Adrenal gland (tissue), 12 donors: ENCODE measurements around the gene AARS1. TPM values are rescaled to one million over a fixed set of nuclear protein-coding genes. Genes with fewer than 3 reads are reported as not detected.
A peak's percentile ranks its signal among the peaks of the same experiment; 100 is the strongest.
"Not testable (repeated sequence)": the region's sequence is repeated elsewhere in the genome, so short reads cannot be mapped to it uniquely, and the experiment has no call there.

Experiments used
- DNase-seq, 7 donors: peaks; one replicate each; pipeline ENCODE4 v3.0.0-alpha.2; 2019 to 2020
- H3K27ac ChIP-seq, 5 donors: fragments of 200-600 bp; sonication (generic) in 4 of 5; 1 replicate in 3 of 5; 2 replicates in 2 of 5; pipeline versions ENCODE4 v1.5.1 to v1.8.0; 2016 to 2020; ENCODE audit warnings: mild to moderate bottlenecking in 1 of 5
- H3K27me3 ChIP-seq: fragments of 200-600 bp; 2 replicates; pipeline ENCODE4 v1.8.0; 2021
- H3K36me3 ChIP-seq, 2 donors: fragments of 200-600 bp; replicated peaks in 1 of 2; 1 replicate in 1 of 2; 2 replicates in 1 of 2; pipeline versions ENCODE4 v1.5.1 to v1.8.0; 2018 to 2022
- H3K4me1 ChIP-seq, 2 donors: fragments of 200-600 bp; replicated peaks in 1 of 2; 1 replicate in 1 of 2; 2 replicates in 1 of 2; pipeline versions ENCODE4 v1.5.1 to v1.8.0; 2018 to 2021
- H3K4me3 ChIP-seq, 4 donors: fragments of 200-600 bp; sonication (generic) in 3 of 4; one replicate each; pipeline ENCODE4 v1.5.1; 2016 to 2018
- H3K9me3 ChIP-seq, 3 donors: fragments of 200-600 bp; sonication (generic) in 1 of 3; replicated peaks in 1 of 3; 1 replicate in 2 of 3; 2 replicates in 1 of 3; pipeline versions ENCODE4 v1.5.1 to v1.8.0; 2016 to 2021
- POLR2A ChIP-seq, 2 donors: fragments of 450-650 bp; IDR thresholded peaks; one replicate each; pipeline ENCODE4 v1.6.1; 2017; ENCODE audit warnings: antibody characterized with exemption in 2 of 2, mild to moderate bottlenecking in 2 of 2, moderate library complexity in 1 of 2
- WGBS, 4 donors: extraction: QIAGEN DNeasy Blood & Tissue Kit in 2 of 4; methylation state at CpG; one replicate each; pipeline versions ENCODE4 v1.1.5 to v1.1.7; 2013 to 2017; 5-methylcytosine and 5-hydroxymethylcytosine counted together
- intact Hi-C, 2 donors: fragments of 100-400 bp; cut with DNase I; formaldehyde crosslinking; loops; one replicate each; pipeline versions ENCODE4 v1.14.1 to v1.15.0; 2022 to 2023
- polyA plus RNA-seq, 3 donors: library from polyadenylated mRNA; stranded (reverse); fragments of 200-250 nt in 2 of 3; fragments of 350-450 nt in 1 of 3; fragmentation: Illumina TruSeq in 1 of 3; extraction: RNeasy Lipid Tissue Mini Kit (QIAGEN cat#74804) in 1 of 3; gene quantifications; one replicate each; pipeline ENCODE4 v1.2.3, GENCODE V29; 2013 to 2014
- total RNA-seq, 9 donors: library from RNA; depleted of rRNA in 4 of 9; stranded (reverse); fragments of >200 nt in 4 of 9; fragments of 120-200 nt in 1 of 9; fragmentation: NEBNext Ultra II Directional in 1 of 9; extraction: Animal tissue kit (Norgen Biotek cat#: 25700) in 1 of 9; gene quantifications; one replicate each; pipeline versions ENCODE4 v1.1.0 to v1.2.4, GENCODE V29; 2013 to 2023
- TF ChIP-seq, protein P1 (sequence below), 6 experiments: fragments of 450-650 bp in 4 of 6; fragments of 200-600 bp in 2 of 6; sonication (generic) in 1 of 6; IDR thresholded peaks; 1 replicate in 5 of 6; 2 replicates in 1 of 6; pipeline versions ENCODE4 v1.5.1 to v1.8.0; 2016 to 2021; ENCODE audit warnings: antibody characterized with exemption in 6 of 6, mild to moderate bottlenecking in 2 of 6, moderate library complexity in 1 of 6
- donor health status: healthy with polysubstance abuse.
- donor health status: Bipolar disorder and iron deficiency.
- donor health status: DM: yes; HTN: yes; CAD: no.
- donor health status: DM: no; HTN: no; CAD: no.
- donor health status: DM: no; HTN: no; CAD: no.
- donor health status: DM: yes; HTN: yes; CAD: no.

Gene AARS1
- total and polyA plus RNA-seq, 12 donors, result 31.2 to 120 (median 92.0) TPM

DNA sequence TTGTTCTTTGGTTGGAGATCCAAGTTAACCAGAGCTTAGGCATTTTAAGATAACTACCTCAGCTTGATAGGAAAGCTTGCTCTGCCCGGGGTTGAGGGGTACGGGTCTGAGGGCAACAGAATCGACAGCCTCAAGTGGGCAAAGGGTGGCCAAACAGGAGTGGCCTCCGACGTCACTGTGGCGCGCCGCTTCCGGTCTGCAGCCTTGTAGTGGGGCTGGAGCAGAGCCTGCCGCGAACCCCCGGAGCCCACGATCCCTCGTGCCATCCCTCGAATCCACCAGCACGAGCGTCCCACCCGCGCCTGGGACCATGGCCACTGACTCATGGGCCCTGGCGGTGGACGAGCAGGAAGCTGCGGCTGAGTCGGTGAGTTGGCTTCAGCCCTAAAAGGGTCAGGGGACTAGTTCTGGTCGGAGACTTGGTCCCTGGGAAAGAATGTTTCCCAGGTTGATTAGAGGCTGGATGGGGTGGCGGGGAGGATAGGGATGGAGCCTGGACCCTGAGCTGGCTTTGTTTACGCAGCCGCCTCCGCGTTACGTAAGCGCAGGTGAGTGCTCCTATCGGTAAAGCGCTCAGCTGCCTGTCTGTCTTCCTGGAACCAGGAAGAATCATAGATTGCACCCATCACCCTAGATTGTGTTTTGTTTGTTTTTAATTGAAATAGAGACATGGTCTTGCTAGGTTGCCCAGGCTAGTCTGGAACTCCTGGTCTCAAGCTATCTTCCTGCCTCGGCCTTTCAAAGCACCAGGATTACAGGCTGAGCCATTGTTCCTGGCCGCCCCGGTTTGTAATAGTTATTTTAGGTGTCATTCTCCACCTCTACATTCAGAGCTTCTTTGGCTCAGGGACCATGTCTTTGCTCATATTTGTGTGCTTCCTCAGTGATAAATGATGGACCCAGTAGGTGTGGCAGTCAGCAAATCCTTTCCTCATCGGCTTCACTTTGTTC lies 10.0 kb upstream of the AARS1 start, which contains the start of gene DDX19B:
Gene DDX19B, plus strand, starts transcription at position 199 of the 951 bp plus-strand sequence. Its CDS starts 112 bp downstream, at position 311.
- H3K4me3 ChIP-seq, result peak within 1 kb of the TSS; percentile 71 to 100 (median 84)
- no peaks in the 10 kb centered on the region for H3K9me3 ChIP-seq
- DNase-seq, result peak; percentile 80 to 91 (median 84)
- TF ChIP-seq, protein P1, sequence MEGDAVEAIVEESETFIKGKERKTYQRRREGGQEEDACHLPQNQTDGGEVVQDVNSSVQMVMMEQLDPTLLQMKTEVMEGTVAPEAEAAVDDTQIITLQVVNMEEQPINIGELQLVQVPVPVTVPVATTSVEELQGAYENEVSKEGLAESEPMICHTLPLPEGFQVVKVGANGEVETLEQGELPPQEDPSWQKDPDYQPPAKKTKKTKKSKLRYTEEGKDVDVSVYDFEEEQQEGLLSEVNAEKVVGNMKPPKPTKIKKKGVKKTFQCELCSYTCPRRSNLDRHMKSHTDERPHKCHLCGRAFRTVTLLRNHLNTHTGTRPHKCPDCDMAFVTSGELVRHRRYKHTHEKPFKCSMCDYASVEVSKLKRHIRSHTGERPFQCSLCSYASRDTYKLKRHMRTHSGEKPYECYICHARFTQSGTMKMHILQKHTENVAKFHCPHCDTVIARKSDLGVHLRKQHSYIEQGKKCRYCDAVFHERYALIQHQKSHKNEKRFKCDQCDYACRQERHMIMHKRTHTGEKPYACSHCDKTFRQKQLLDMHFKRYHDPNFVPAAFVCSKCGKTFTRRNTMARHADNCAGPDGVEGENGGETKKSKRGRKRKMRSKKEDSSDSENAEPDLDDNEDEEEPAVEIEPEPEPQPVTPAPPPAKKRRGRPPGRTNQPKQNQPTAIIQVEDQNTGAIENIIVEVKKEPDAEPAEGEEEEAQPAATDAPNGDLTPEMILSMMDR (IDR thresholded peaks at IDR 0.05), result peak in 2 of 6 experiments; percentile 16 to 25
- TF ChIP-seq POLR2A (IDR thresholded peaks at IDR 0.05), result peak; percentile 36 to 73
- WGBS, 4 donors, result 0 to 1% (median 0%) methylated on average over 14 to 37 of the region's 37 CpGs
- no peaks in the 10 kb centered on the region for H3K27me3 ChIP-seq
- peak within 1 kb of the TSS; percentile 86 to 97 (median 92) for H3K27ac ChIP-seq
- intact Hi-C loops, result loop anchor here in 1 of 2 donors (10.0 kb wide), 1 partner anchor 46 kb away; the partner anchor contains the start of gene DDX19A
- H3K4me1 ChIP-seq, result peaks cover 0 to 17% of the 10 kb centered on the region in 2 donors
- peaks cover 0 to 3% of the 10 kb centered on the region in 2 donors for H3K36me3 ChIP-seq

DNA sequence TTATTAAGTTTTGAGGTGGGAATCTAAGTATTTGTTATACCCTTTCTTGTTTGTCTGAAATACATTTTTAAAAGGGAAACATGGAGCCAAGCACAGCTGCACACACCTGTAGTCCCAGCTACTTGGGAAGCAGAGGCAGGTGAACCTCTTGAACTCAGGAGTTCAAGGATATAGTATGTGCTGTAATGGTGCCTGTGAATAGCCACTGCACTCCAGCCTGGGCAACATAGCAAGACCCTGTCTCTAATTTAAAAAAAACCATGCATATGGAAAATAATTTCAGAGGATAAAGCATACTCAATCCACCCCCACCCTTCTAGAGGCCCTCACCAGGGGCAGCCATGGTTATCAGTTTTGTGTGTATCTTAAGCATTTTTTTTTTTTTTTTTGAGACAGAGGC lies 6.3 kb upstream of the AARS1 start:
- no peak for DNase-seq

DNA sequence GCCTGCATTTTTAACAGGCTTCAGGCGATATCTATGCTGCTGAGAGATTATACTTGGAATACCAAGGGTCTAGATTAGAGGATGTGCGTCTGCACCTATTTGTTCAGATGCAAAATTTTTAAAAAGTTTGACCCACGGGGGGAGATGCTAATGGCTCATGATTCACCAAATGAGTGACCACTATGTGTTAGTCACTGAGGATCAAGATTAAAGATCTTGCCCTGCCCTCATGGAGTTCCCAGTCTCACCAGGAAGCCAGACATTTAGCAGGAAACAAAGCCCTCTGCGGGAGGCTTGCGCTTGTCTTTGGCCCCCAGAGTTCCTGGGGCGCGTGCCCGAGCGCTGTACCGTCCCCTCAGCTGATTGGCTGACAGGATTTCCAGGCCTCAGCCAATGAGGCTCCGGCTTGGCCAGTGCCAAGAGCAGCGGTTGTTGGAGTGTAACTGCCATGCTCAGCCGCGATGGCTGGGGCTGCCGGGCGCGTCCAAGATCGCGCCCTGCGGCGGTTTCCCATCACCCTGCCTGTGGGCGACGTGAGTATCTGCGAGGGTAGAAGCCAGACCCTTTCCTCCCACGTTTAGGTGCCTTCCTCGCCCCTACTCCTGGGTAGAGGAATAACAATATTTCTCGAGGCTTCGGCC lies 5.2 kb upstream of the AARS1 start:
- no peak for TF ChIP-seq POLR2A (IDR thresholded peaks at IDR 0.05)
- TF ChIP-seq, protein P1 (IDR thresholded peaks at IDR 0.05), result no peak
- Histone ChIP-seq H3K36me3 (no peaks in the 10 kb centered on the region), H3K27ac (no peak overlapping the region), H3K27me3 (no peaks in the 10 kb centered on the region), H3K4me3 (no peak overlapping the region), H3K9me3 (no peaks in the 10 kb centered on the region), H3K4me1 (peaks cover 0 to 5% of the 10 kb centered on the region in 2 donors)
- intact Hi-C loops, result loop anchor here in 1 of 2 donors (10.0 kb wide), 1 partner anchor 50 kb away; the partner anchor contains the start of gene DDX19A
- DNase-seq, result no peak
- 86 to 90% (median 88%) methylated on average over 7 to 28 of the region's 28 CpGs for WGBS, 4 donors

More for the DNA sequence above, 6.3 kb upstream of the AARS1 start:
- no peaks in the 10 kb centered on the region for H3K36me3 ChIP-seq
- H3K9me3 ChIP-seq, result no peaks in the 10 kb centered on the region
- no peak overlapping the region for H3K4me3 ChIP-seq
- H3K27ac ChIP-seq, result no peak overlapping the region
- TF ChIP-seq, protein P1 (IDR thresholded peaks at IDR 0.05), result no peak
- TF ChIP-seq POLR2A (IDR thresholded peaks at IDR 0.05), result no peak
- H3K27me3 ChIP-seq, result no peaks in the 10 kb centered on the region
- intact Hi-C loops, result loop anchor here in 1 of 2 donors (10.0 kb wide), 1 partner anchor 49 kb away; the partner anchor contains the start of gene DDX19A
- peaks cover 0 to 16% of the 10 kb centered on the region in 2 donors for H3K4me1 ChIP-seq

DNA sequence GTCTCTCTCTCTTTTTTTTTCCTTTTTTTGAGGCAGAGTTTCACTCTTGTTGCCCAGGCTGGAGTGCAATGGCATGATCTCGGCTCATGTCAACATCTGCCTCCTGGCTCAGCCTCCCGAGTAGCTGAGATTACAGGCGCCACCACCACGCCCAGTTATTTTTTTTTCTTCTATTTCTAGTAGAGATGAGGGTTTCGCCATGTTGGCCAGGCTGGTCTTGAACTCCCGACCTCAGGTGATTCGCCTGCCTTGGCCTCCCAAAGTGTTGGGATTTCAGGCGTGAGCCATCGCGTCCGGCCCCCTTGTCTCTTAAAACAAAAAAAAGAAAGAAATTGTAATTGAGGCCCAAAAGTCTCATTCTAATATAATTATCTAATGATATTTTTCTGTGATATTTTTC lies 2.8 kb upstream of the AARS1 start:
- H3K27ac ChIP-seq, H3K27me3 ChIP-seq, DNase-seq, H3K9me3 ChIP-seq, H3K36me3 ChIP-seq, H3K4me3 ChIP-seq: not testable (repeated sequence)
- WGBS, 4 donors, result 92 to 94% (median 94%) methylated on average over 11 of the region's 11 CpGs
- intact Hi-C loops, result loop anchor here in 1 of 2 donors (10.0 kb wide), 1 partner anchor 53 kb away; the partner anchor contains the start of gene DDX19A
- H3K4me1 ChIP-seq, result peaks cover 9 to 11% of the 10 kb centered on the region in 2 donors
